ENCODE measurements around the gene GBE1.

Gene GBE1

GRCh38 chr3:81462921-81463320 is 298.5 kb downstream of the GBE1 start:
- DNase-seq = no peak

- no peak for DNase-seq
Observed at GRCh38 chr3:81459733-81460132, 301.7 kb downstream of the GBE1 start.

- DNase-seq = no peak
Observed at GRCh38 chr3:81452418-81452817, 309.0 kb downstream of the GBE1 start.

GRCh38 chr3:81451611-81452010 is 309.8 kb downstream of the GBE1 start:
- DNase-seq = no peak

- DNase-seq = no peak
Observed at GRCh38 chr3:81451140-81451539, 310.3 kb downstream of the GBE1 start.

- no peak for DNase-seq
Observed at GRCh38 chr3:81446806-81447205, 314.6 kb downstream of the GBE1 start.

- no peak for DNase-seq
Observed at GRCh38 chr3:81445712-81446111, 315.7 kb downstream of the GBE1 start.

GRCh38 chr3:81444817-81445460 is 316.5 kb downstream of the GBE1 start:
- DNase-seq = no peak

GRCh38 chr3:81443958-81444357 is 317.5 kb downstream of the GBE1 start:
- no peak for DNase-seq

- DNase-seq = no peak
Observed at GRCh38 chr3:81443457-81443782, 318.0 kb downstream of the GBE1 start.

GRCh38 chr3:81442758-81443456 is 318.5 kb downstream of the GBE1 start:
- no peak for DNase-seq

GRCh38 chr3:81440661-81441060 is 320.8 kb downstream of the GBE1 start:
- DNase-seq = no peak

Data from OCI-M1 (cell line).